BLaER1 treated with 17β-estradiol and CSF1 and Interleukin-3, amounts not matched to agents 10 nM and 100 nM (cell line): ENCODE data around the gene PRKCE.

Experiments used
- H3K27ac ChIP-seq, 11 experiments: shearing (Covaris generic); formaldehyde crosslinking; 2 replicates each; pipeline ENCODE4 v1.8.1; 2022
- H3K27me3 ChIP-seq, 11 experiments: shearing (Covaris generic); formaldehyde crosslinking; 2 replicates each; pipeline ENCODE4 v1.8.1; 2022
- H3K36me3 ChIP-seq, 11 experiments: shearing (Covaris generic); formaldehyde crosslinking; 2 replicates each; pipeline ENCODE4 v1.8.1; 2022
- H3K4me1 ChIP-seq, 10 experiments: shearing (Covaris generic); formaldehyde crosslinking; 2 replicates each; pipeline ENCODE4 v1.8.1; 2022
- H3K4me2 ChIP-seq, 11 experiments: shearing (Covaris generic); formaldehyde crosslinking; 2 replicates each; pipeline ENCODE4 v1.8.1; 2022
- H3K4me3 ChIP-seq, 10 experiments: shearing (Covaris generic); formaldehyde crosslinking; 2 replicates each; pipeline ENCODE4 v1.8.1; 2022
- H3K9ac ChIP-seq, 11 experiments: shearing (Covaris generic); formaldehyde crosslinking; 2 replicates each; pipeline ENCODE4 v1.8.1; 2022
- H3K9me3 ChIP-seq, 11 experiments: shearing (Covaris generic); formaldehyde crosslinking; replicated peaks in 1 of 11; 2 replicates each; pipeline ENCODE4 v1.8.1; 2022
- H4K20me1 ChIP-seq, 11 experiments: shearing (Covaris generic); formaldehyde crosslinking; 2 replicates each; pipeline ENCODE4 v1.8.1; 2022
- Cebpa-rat ChIP-seq, 11 experiments: shearing (Covaris generic); IDR thresholded peaks; 2 replicates each; pipeline ENCODE4 v1.8.1; 2022

Gene PRKCE

GRCh38 chr2:45859682-45860081 lies 208.2 kb downstream of the PRKCE start:
- peak overlapping the region in 7 of 11 experiments; percentile 62 to 71 (median 65); a peak in 9 of 22 replicates for H3K27ac ChIP-seq
- peak overlapping the region in 4 of 11 experiments; percentile 63 to 71 (median 65); a peak in 6 of 22 replicates for H3K9ac ChIP-seq
- no peak overlapping the region for H3K4me3 ChIP-seq

GRCh38 chr2:45860136-45861121 lies 209.0 kb downstream of the PRKCE start:
- Histone ChIP-seq H4K20me1 (peaks cover 0 to 91% (median 45%) of the 10 kb centered on the region in 11 experiments; a peak in 15 of 22 replicates), H3K9ac (peak overlapping the region; percentile 19 to 71 (median 65)), H3K4me2 (peak overlapping the region; percentile 77 to 97 (median 92)), H3K4me3 (peak overlapping the region; percentile 9 to 62 (median 49)), H3K4me1 (peaks cover 57 to 84% (median 77%) of the 10 kb centered on the region in 10 experiments), H3K27me3 (no peaks in the 10 kb centered on the region), H3K9me3 (peaks cover 0 to 9% (median 0%) of the 10 kb centered on the region in 11 experiments; a peak in 5 of 22 replicates), H3K36me3 (peaks cover 0 to 40% (median 27%) of the 10 kb centered on the region in 11 experiments; a peak in 12 of 22 replicates), H3K27ac (peak overlapping the region in 9 of 11 experiments; percentile 54 to 71 (median 63); a peak in 19 of 22 replicates)
- no peak for TF ChIP-seq Cebpa-rat (IDR thresholded peaks at IDR 0.05)

More at GRCh38 chr2:45859682-45860081, 208.2 kb downstream of the PRKCE start:
- TF ChIP-seq Cebpa-rat (IDR thresholded peaks at IDR 0.05), result no peak
- H3K36me3 ChIP-seq, result peaks cover 0 to 33% (median 21%) of the 10 kb centered on the region in 11 experiments; a peak in 12 of 22 replicates
- H4K20me1 ChIP-seq, result peaks cover 0 to 85% (median 45%) of the 10 kb centered on the region in 11 experiments; a peak in 15 of 22 replicates
- H3K4me1 ChIP-seq, result peaks cover 57 to 88% (median 75%) of the 10 kb centered on the region in 10 experiments
- H3K27me3 ChIP-seq, result no peaks in the 10 kb centered on the region
- H3K9me3 ChIP-seq, result peaks cover 0 to 9% (median 0%) of the 10 kb centered on the region in 11 experiments; a peak in 5 of 22 replicates
- peak overlapping the region; percentile 77 to 97 (median 92); a peak in 20 of 22 replicates for H3K4me2 ChIP-seq

- no peaks in the 10 kb centered on the region for H3K27me3 ChIP-seq
- TF ChIP-seq Cebpa-rat (IDR thresholded peaks at IDR 0.05), result no peak
- H3K4me1 ChIP-seq, result peaks cover 48 to 75% (median 70%) of the 10 kb centered on the region in 10 experiments
- no peaks in the 10 kb centered on the region for H3K9me3 ChIP-seq
- no peak overlapping the region for H3K9ac ChIP-seq
- H3K4me3 ChIP-seq, result no peak overlapping the region
- peak overlapping the region; percentile 59 to 95 (median 89) for H3K4me2 ChIP-seq
- peak overlapping the region in 2 of 11 experiments; percentile 18 to 44; a peak in 2 of 22 replicates for H3K27ac ChIP-seq
- H4K20me1 ChIP-seq, result peaks cover 0 to 97% (median 59%) of the 10 kb centered on the region in 11 experiments; a peak in 15 of 22 replicates
- H3K36me3 ChIP-seq, result peaks cover 0 to 56% (median 29%) of the 10 kb centered on the region in 11 experiments; a peak in 12 of 22 replicates
Measured at GRCh38 chr2:45862843-45863242, 211.4 kb downstream of the PRKCE start.

GRCh38 chr2:45864121-45864520 lies 212.6 kb downstream of the PRKCE start:
- Histone ChIP-seq H3K4me2 (no peak overlapping the region), H4K20me1 (peaks cover 0 to 99% (median 57%) of the 10 kb centered on the region in 11 experiments; a peak in 14 of 22 replicates), H3K27ac (no peak overlapping the region), H3K36me3 (peaks cover 0 to 56% (median 29%) of the 10 kb centered on the region in 11 experiments; a peak in 12 of 22 replicates), H3K27me3 (no peaks in the 10 kb centered on the region), H3K4me3 (no peak overlapping the region), H3K9ac (no peak overlapping the region; a peak in 1 of 22 replicates), H3K9me3 (no peaks in the 10 kb centered on the region), H3K4me1 (peaks cover 40 to 79% (median 73%) of the 10 kb centered on the region in 10 experiments)
- TF ChIP-seq Cebpa-rat (IDR thresholded peaks at IDR 0.05), result no peak

GRCh38 chr2:45867349-45867748 lies 215.9 kb downstream of the PRKCE start:
- Histone ChIP-seq H3K9ac (no peak overlapping the region), H3K4me1 (peaks cover 22 to 79% (median 73%) of the 10 kb centered on the region in 10 experiments), H3K36me3 (peaks cover 0 to 56% (median 27%) of the 10 kb centered on the region in 11 experiments; a peak in 14 of 22 replicates), H3K4me3 (no peak overlapping the region), H4K20me1 (peaks cover 0 to 99% (median 56%) of the 10 kb centered on the region in 11 experiments; a peak in 13 of 22 replicates), H3K27me3 (no peaks in the 10 kb centered on the region), H3K27ac (no peak overlapping the region), H3K4me2 (peak overlapping the region in 6 of 11 experiments; percentile 10 to 38 (median 24); a peak in 8 of 22 replicates), H3K9me3 (peaks cover 0 to 5% (median 2%) of the 10 kb centered on the region in 11 experiments; a peak in 7 of 22 replicates)
- no peak for TF ChIP-seq Cebpa-rat (IDR thresholded peaks at IDR 0.05)

- Histone ChIP-seq H4K20me1 (peaks cover 0 to 99% (median 53%) of the 10 kb centered on the region in 11 experiments; a peak in 13 of 22 replicates), H3K4me1 (peaks cover 18 to 79% (median 72%) of the 10 kb centered on the region in 10 experiments), H3K27me3 (no peaks in the 10 kb centered on the region), H3K27ac (no peak overlapping the region), H3K9me3 (peaks cover 0 to 9% (median 6%) of the 10 kb centered on the region in 11 experiments; a peak in 12 of 22 replicates), H3K36me3 (peaks cover 0 to 58% (median 28%) of the 10 kb centered on the region in 11 experiments; a peak in 16 of 22 replicates), H3K9ac (no peak overlapping the region), H3K4me3 (no peak overlapping the region), H3K4me2 (peak overlapping the region in 6 of 11 experiments; percentile 19 to 38 (median 28); a peak in 8 of 22 replicates)
- no peak for TF ChIP-seq Cebpa-rat (IDR thresholded peaks at IDR 0.05)
Measured at GRCh38 chr2:45867800-45868199, 216.3 kb downstream of the PRKCE start.

GRCh38 chr2:45869165-45869501 lies 217.7 kb downstream of the PRKCE start:
- H4K20me1 ChIP-seq, result peaks cover 0 to 99% (median 46%) of the 10 kb centered on the region in 11 experiments; a peak in 13 of 22 replicates
- H3K9me3 ChIP-seq, result peaks cover 2 to 23% (median 19%) of the 10 kb centered on the region in 11 experiments; a peak in 19 of 22 replicates
- peaks cover 9 to 67% (median 63%) of the 10 kb centered on the region in 10 experiments; a peak in 19 of 20 replicates for H3K4me1 ChIP-seq
- H3K4me2 ChIP-seq, result peak overlapping the region in 7 of 11 experiments; percentile 49 to 84 (median 69); a peak in 9 of 22 replicates
- no peak overlapping the region for H3K9ac ChIP-seq
- no peaks in the 10 kb centered on the region for H3K27me3 ChIP-seq
- no peak overlapping the region for H3K27ac ChIP-seq
- H3K36me3 ChIP-seq, result peaks cover 0 to 59% (median 35%) of the 10 kb centered on the region in 11 experiments; a peak in 18 of 22 replicates
- no peak for TF ChIP-seq Cebpa-rat (IDR thresholded peaks at IDR 0.05)
- no peak overlapping the region for H3K4me3 ChIP-seq

GRCh38 chr2:45871025-45871424 lies 219.6 kb downstream of the PRKCE start:
- Histone ChIP-seq H3K9ac (peak overlapping the region in 4 of 11 experiments; percentile 11 to 23 (median 16); a peak in 2 of 22 replicates), H4K20me1 (peaks cover 0 to 81% (median 46%) of the 10 kb centered on the region in 11 experiments; a peak in 13 of 22 replicates), H3K9me3 (peaks cover 18 to 42% (median 38%) of the 10 kb centered on the region in 11 experiments), H3K27me3 (no peaks in the 10 kb centered on the region), H3K4me2 (peak overlapping the region in 10 of 11 experiments; percentile 23 to 84 (median 66); a peak in 18 of 22 replicates), H3K4me3 (no peak overlapping the region; a peak in 1 of 20 replicates), H3K36me3 (peaks cover 10 to 59% (median 46%) of the 10 kb centered on the region in 11 experiments; a peak in 21 of 22 replicates), H3K4me1 (peaks cover 9 to 67% (median 61%) of the 10 kb centered on the region in 10 experiments; a peak in 19 of 20 replicates), H3K27ac (peak overlapping the region in 1 of 11 experiments; percentile 40; a peak in 2 of 22 replicates)
- no peak for TF ChIP-seq Cebpa-rat (IDR thresholded peaks at IDR 0.05)
